Measurements from ENCODE around the gene MAP3K9.
"Not testable (repeated sequence)": the region's sequence is repeated elsewhere in the genome, so short reads cannot be mapped to it uniquely, and the experiment has no call there.

Gene MAP3K9

DNA sequence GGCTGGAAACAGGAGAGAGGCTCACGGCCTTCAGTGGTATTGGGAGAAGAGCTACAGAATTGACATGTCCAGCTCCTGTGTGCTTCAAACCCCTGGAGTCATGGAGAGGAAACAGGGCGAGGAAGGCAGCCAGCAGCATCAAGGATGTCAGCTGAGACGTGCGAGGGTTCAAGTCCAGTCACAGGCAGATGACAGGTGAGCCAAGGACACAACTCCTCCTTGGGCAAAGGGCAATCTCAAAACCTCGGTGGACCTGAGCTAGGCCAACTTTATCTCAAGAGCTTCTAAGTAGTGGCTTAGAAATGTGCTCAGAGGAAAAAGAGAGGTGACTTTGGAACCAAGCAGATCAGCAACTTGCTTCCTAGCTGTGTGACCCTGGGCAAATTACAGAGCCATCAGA lies 86.0 kb downstream of the MAP3K9 start:
- DNase-seq (ENCODE audit: low read depth) = no peak

- no peak for DNase-seq (ENCODE audit: low read depth)
These were observed 86.9 kb downstream of the MAP3K9 start for GRCh38 chr14:70722418-70722817.

DNA sequence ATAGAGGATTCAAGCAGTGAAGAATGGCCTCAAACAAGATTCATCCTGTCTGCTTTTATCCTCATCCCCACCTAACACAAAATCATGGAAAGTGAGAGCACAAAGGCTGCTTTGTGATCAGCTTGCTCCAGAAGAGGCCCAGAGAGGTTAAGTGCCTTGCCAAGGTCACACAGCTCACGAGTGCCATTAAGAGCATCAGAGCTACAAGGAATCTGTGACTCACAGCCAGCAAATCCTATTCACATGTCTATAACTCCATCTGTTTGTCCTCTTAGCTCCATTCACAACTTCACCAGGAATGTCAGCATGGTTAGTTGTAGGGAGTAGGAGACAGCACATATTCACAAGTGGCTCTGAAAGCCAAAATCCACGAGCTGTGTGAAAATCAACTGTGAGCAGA lies 87.8 kb downstream of the MAP3K9 start:
- no peak for DNase-seq (ENCODE audit: low read depth)

GRCh38 chr14:70718383-70719118 lies 90.8 kb downstream of the MAP3K9 start:
- DNase-seq (ENCODE audit: low read depth) = no peak

- no peak for DNase-seq (ENCODE audit: low read depth)
These were observed 92.4 kb downstream of the MAP3K9 start for GRCh38 chr14:70716958-70717357.

- DNase-seq (ENCODE audit: low read depth) = no peak
These were observed 92.8 kb downstream of the MAP3K9 start for GRCh38 chr14:70716483-70716882.

DNA sequence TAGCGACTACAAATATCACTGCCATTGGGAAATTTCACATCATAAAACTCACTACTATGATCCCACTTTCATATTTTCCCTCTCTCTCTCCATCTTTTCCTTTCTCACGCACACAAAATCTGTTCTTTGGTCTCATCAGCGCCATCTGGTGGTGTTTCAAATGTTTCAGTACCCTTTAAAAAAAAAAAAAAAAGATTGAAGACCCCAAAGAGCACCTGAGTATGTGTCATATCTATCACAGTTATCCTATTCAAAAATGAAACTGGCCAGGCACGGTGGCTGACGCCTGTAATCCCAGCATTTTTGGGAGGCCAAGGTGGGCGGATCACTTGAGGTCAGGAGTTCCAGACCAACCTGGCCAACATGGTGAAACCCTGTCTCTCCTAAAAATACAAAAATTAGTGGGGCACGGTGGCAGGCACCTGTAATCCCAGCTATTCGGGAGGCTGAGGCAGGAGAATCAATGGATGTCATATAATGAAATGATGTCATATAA lies 95.2 kb downstream of the MAP3K9 start:
- peak; percentile 59 for DNase-seq (ENCODE audit: low read depth)

- no peak for DNase-seq (ENCODE audit: low read depth)
These were observed 95.8 kb downstream of the MAP3K9 start for GRCh38 chr14:70713511-70713916.

- DNase-seq (ENCODE audit: low read depth) = no peak
These were observed 96.2 kb downstream of the MAP3K9 start for GRCh38 chr14:70713096-70713495.

DNA sequence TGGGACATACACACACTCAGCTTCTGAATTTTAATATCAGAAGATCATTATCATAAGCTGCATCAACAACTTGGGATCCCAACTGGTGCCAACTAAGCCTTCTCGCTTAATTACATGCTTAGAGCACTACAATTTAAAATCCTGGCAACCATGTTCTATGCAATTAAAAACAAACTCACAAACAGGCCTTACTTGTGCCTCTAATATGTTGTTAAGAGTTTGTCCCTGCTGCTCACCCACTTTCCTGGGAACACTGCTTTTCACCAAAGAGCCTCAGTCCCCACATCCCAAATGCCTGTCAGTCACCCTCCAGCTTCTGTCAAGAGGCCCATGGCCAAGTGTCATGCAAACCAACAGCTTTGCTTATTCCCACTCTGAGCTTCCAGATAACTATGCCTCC lies 97.9 kb downstream of the MAP3K9 start:
- DNase-seq (ENCODE audit: low read depth) = no peak

DNA sequence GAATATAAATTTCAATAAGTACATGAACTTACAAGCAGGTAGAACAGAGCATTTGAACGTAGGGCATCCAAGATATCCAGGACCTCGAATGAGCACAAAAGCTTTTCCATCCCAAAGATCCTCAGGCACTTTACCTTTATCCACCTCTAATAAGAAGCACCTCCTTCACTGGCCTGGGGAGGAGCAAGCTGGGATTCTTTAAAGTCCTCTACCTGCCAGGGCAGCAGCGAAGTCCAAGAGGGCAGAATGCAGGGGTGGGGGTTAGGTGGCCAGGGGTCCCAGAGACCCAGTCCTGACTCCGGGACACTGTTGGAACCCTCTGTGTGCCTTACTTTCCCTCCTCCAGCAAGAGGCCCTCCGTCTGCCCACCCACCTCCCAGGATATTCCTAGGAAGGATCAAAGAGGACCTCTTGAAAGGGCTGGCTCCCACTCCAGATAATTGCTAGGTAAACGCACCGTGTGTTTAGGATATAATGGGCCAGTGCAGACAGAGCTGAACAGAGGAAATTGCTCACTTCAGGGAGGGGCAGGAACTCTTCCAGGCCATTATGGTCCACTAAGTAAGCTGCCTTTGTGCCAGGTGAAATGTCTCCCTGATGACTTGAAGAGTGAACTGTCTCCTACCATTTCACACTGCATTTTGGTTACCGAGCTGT lies 99.5 kb downstream of the MAP3K9 start:
- DNase-seq (ENCODE audit: low read depth) = no peak

GRCh38 chr14:70708717-70709570 lies 100.4 kb downstream of the MAP3K9 start:
- no peak for DNase-seq (ENCODE audit: low read depth)

DNA sequence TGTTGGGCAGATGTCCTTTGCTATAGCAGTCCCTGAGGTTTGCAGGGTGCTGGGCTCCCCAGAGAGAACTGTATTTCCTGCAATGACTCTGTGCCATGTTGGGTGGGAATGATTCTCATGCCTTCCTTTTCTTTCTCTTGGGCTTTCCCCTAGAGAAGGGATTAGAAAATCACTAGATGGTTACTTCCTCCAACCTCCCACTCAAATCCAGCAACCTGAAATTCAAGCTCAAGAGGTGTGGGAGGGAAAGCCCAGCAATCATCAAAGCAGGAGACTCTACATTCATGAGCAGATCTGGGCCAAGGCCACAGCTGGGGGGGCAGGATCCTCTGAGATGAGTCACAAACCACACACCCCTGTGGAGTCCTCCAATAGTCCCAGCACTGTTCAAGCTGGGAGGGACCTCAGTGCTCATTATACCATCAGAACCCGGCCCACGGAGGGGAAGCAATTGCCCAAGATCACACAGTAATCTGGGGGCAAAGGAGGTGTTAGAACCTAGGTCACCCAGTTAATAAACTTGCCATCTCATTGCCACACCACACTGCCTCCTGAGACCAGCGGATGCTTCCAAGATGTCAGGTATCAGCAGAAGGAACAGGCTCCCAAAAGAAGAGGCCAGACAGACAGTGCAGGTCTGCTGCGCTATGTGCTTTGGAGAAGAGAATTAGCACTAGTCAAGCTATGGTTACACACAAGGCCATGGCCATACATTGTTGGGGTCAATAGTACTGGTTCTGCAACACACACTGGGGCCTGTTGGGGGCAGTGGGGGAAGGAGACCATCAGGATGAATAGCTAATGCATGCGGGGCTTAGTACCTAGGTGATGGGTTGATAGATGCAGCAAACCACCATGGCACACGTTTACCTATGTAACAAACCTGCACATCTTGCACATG lies 101.9 kb downstream of the MAP3K9 start:
- peak; percentile 59 for DNase-seq (ENCODE audit: low read depth)

DNA sequence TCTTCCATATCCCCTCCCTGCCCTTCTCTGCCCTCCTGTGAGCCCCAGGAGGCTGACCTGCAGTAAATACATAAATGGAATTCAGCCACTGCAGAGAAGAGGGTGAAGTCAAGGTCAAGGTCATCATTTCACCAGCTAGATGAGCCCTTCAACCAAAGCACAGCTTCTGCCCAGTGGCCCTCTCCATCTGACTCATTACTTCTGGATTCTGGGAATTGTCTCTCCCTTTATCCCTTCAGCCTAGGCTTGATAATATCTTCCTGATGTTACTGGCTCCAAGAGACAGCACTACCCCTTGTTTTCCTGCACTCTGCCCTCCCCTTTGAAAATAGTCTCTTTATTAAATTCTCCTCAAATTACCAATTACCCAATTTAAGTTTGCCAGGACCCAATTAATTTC lies 103.1 kb downstream of the MAP3K9 start:
- DNase-seq (ENCODE audit: low read depth) = no peak

DNA sequence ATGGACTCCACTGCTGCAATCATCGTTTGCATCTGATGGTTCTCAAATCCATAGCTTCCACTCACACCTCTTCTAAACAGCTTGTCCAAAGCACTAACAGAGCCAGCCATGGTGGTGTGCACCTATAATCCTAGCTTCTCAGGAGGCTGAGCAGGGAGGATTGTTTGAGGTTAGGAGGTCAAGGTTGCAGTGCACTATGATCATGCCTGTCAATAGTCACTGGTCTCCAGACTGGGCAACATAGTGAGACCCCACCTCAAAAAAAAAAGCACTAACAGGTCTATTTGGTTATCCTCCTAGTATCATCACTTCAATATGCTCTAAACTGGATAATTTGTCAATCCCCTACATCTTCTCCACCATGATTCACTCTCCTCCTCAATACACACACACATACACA lies 104.4 kb downstream of the MAP3K9 start:
- no peak for DNase-seq (ENCODE audit: low read depth)

DNA sequence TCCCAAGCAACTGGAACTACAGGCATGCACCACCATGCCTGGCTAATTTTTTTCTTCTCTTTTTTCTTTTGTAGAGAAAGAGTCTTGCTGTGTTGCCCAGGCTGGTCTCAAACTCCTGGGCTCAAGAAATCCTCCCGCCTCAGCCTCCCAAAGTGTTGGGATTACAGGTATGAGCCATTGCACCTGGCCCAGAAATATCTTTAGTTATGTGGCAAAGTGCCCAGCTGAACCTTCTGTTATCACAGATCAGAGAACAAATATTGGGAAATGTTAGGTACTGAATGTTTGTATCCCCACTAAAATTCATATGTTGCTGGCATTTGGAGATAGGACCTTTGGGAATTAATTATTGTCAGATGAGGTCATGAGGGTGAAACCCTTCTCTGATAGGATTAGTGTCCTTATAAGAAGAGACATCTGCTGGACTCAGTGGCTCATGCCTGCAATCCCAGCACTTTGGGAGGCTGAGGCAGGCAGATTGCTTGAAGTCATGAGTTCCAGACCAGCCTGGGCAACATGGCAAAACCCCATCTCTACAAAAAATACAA lies 105.6 kb downstream of the MAP3K9 start:
- not testable (repeated sequence) for DNase-seq (ENCODE audit: low read depth)

- no peak for DNase-seq (ENCODE audit: low read depth)
These were observed 107.2 kb downstream of the MAP3K9 start for GRCh38 chr14:70702161-70702560.

GRCh38 chr14:70701610-70702009 lies 107.7 kb downstream of the MAP3K9 start:
- DNase-seq (ENCODE audit: low read depth) = no peak

DNA sequence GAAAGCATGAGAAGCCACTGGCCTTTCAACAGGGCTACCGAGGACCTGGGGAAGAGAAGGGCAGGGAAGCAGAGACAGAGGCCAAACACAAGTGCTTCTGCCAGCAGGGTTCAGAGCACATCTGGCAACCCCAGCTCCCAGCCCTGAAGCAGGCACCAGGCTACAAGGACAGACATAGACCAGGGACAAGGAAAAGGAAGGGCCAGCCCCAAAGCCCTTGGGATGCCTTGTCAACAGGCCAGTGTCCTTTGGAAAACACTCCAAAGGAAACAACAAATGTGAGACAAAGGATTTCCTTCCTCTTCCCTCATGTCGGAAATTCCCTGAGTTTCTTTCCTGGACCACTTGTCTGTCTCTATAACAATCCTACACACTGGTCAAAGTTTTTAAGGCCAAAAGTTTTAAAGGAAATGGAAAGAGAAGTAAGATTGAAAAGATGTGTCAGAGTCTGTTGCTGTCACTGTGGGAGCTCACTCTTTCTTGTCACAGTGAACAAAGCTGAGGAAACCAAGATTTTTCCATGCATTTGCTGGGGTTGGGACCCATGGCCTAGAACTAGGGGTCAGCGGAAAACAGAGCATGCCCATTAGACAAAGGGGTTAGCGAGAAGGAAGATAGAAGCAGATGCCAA lies 108.2 kb downstream of the MAP3K9 start:
- DNase-seq (ENCODE audit: low read depth) = no peak

GRCh38 chr14:70699646-70700045 lies 109.7 kb downstream of the MAP3K9 start:
- DNase-seq (ENCODE audit: low read depth) = no peak

DNA sequence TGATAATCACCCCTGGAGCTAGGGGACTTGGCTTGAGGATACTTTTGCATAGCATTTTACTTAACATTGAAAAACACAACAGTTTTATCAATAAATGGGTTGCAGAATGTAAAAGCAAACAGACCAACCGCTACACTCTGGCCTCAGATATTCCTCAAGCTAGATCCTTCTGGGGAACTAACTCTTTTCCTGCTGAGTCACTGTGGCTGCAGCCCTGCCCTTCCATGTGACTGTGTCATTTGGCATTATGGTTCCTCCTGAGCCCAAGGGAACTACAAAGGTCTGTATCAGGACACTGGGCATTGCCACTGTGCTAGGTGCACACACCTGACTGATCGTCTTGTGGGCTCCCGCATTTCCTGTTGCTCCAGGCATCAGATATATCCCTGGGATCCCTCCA lies 111.0 kb downstream of the MAP3K9 start:
- peak; percentile 44 for DNase-seq (ENCODE audit: low read depth)

All from stromal cell of bone marrow (primary cell).